ENCODE results near the gene MTR.

DNA sequence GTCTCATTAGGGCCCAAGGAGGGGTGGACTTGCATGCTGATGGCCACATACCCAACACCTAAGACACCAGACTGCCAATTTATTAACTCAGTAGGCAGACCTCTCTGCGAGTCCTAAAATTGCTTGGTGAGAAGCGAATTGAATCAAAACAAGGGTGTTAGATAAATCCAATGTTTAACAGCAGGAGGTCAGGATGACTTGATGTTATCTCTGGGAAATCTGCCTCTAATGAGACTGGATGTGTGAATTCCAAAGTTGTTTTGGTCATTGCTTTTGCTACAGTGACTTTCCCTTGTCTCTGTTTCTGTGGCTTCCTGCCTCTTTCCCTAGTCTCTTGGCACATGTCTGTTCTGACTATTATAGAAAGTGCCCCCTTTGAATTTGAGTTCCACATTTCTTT lies 20.8 kb downstream of the MTR start:
- TF ChIP-seq, protein P1, sequence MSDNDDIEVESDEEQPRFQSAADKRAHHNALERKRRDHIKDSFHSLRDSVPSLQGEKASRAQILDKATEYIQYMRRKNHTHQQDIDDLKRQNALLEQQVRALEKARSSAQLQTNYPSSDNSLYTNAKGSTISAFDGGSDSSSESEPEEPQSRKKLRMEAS (CRISPR knock-in tag; IDR thresholded peaks at IDR 0.05): no peak
- TF ChIP-seq FOXJ3 (CRISPR knock-in tag; IDR thresholded peaks at IDR 0.05; ENCODE audit: borderline replicate concordance): no peak
- TF ChIP-seq CREB1 (CRISPR knock-in tag; IDR thresholded peaks at IDR 0.05): no peak
- TF ChIP-seq, protein P2, sequence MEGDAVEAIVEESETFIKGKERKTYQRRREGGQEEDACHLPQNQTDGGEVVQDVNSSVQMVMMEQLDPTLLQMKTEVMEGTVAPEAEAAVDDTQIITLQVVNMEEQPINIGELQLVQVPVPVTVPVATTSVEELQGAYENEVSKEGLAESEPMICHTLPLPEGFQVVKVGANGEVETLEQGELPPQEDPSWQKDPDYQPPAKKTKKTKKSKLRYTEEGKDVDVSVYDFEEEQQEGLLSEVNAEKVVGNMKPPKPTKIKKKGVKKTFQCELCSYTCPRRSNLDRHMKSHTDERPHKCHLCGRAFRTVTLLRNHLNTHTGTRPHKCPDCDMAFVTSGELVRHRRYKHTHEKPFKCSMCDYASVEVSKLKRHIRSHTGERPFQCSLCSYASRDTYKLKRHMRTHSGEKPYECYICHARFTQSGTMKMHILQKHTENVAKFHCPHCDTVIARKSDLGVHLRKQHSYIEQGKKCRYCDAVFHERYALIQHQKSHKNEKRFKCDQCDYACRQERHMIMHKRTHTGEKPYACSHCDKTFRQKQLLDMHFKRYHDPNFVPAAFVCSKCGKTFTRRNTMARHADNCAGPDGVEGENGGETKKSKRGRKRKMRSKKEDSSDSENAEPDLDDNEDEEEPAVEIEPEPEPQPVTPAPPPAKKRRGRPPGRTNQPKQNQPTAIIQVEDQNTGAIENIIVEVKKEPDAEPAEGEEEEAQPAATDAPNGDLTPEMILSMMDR (IDR thresholded peaks at IDR 0.05): no peak
- TF ChIP-seq RELA (CRISPR knock-in tag; IDR thresholded peaks at IDR 0.05; ENCODE audit: borderline replicate concordance): no peak
- no peak for TF ChIP-seq TCF7 (CRISPR knock-in tag; IDR thresholded peaks at IDR 0.05; ENCODE audit: low read depth)
- TF ChIP-seq SMAD3 (CRISPR knock-in tag; IDR thresholded peaks at IDR 0.05; ENCODE audit: borderline replicate concordance): no peak
- TF ChIP-seq, protein P3, sequence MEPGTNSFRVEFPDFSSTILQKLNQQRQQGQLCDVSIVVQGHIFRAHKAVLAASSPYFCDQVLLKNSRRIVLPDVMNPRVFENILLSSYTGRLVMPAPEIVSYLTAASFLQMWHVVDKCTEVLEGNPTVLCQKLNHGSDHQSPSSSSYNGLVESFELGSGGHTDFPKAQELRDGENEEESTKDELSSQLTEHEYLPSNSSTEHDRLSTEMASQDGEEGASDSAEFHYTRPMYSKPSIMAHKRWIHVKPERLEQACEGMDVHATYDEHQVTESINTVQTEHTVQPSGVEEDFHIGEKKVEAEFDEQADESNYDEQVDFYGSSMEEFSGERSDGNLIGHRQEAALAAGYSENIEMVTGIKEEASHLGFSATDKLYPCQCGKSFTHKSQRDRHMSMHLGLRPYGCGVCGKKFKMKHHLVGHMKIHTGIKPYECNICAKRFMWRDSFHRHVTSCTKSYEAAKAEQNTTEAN (CRISPR knock-in tag; IDR thresholded peaks at IDR 0.05): no peak
- TF ChIP-seq SP1 (CRISPR knock-in tag; conservative IDR thresholded peaks at IDR 0.05): no peak

All from WTC11 (cell line).